Trophoblast cell (in vitro differentiated cells and primary cell): ENCODE results near the gene PPDPF.

Experiments used
- DNase-seq, 2 donors: peaks; one replicate each; pipeline ENCODE4 v3.0.0-alpha.2; 2016
- H2AFZ ChIP-seq: 2 replicates; pipeline ENCODE4 v1.6.1; 2013; ENCODE audit warnings: low read length, moderate library complexity, mild to moderate bottlenecking; ENCODE audit not compliant: insufficient read depth, poor library complexity
- H2AK5ac ChIP-seq: 2 replicates; pipeline ENCODE4 v1.6.1; 2013; ENCODE audit warnings: mild to moderate bottlenecking, low read length
- H2BK120ac ChIP-seq: 2 replicates; pipeline ENCODE4 v1.6.1; 2013; ENCODE audit warnings: low read length, mild to moderate bottlenecking, moderate library complexity; ENCODE audit not compliant: insufficient read depth, poor library complexity
- H2BK12ac ChIP-seq: 2 replicates; pipeline ENCODE4 v1.6.1; 2013; ENCODE audit warnings: mild to moderate bottlenecking, low read length, moderate library complexity
- H2BK5ac ChIP-seq: 2 replicates; pipeline ENCODE4 v1.6.1; 2013; ENCODE audit warnings: low read length, low read depth, moderate library complexity, mild to moderate bottlenecking; ENCODE audit not compliant: poor library complexity
- H3K14ac ChIP-seq: 2 replicates; pipeline ENCODE4 v1.6.1; 2013; ENCODE audit warnings: mild to moderate bottlenecking, low read length
- H3K18ac ChIP-seq: 2 replicates; pipeline ENCODE4 v1.6.1; 2013; ENCODE audit warnings: mild to moderate bottlenecking, low read length
- H3K23ac ChIP-seq: 2 replicates; pipeline ENCODE4 v1.6.1; 2013; ENCODE audit warnings: low read length
- H3K27ac ChIP-seq: 2 replicates; pipeline ENCODE4 v1.5.1; 2013; ENCODE audit warnings: low read depth, mild to moderate bottlenecking, inconsistent platforms, low read length, moderate library complexity
- H3K27me3 ChIP-seq: 2 replicates; pipeline ENCODE4 v1.6.1; 2013; ENCODE audit warnings: inconsistent platforms, mild to moderate bottlenecking, low read length, moderate library complexity; ENCODE audit not compliant: insufficient read depth
- H3K36me3 ChIP-seq, 2 experiments: 1 replicate in 1 of 2; 2 replicates in 1 of 2; pipeline ENCODE4 v1.6.1; 2013; ENCODE audit warnings: low read length in 2 of 2, mild to moderate bottlenecking in 2 of 2, moderate library complexity in 1 of 2; ENCODE audit not compliant: insufficient read depth in 2 of 2, control insufficient read depth in 1 of 2
- H3K4ac ChIP-seq: 2 replicates; pipeline ENCODE4 v1.6.1; 2013; ENCODE audit warnings: low read depth, mild to moderate bottlenecking, low read length, moderate library complexity
- H3K4me1 ChIP-seq, 2 experiments: 1 replicate in 1 of 2; 2 replicates in 1 of 2; pipeline ENCODE4 v1.6.1; 2013; ENCODE audit warnings: low read length in 2 of 2, mild to moderate bottlenecking in 2 of 2, moderate library complexity in 1 of 2; ENCODE audit not compliant: insufficient read depth in 2 of 2, control insufficient read depth in 1 of 2
- H3K4me2 ChIP-seq: 2 replicates; pipeline ENCODE4 v1.6.1; 2013; ENCODE audit warnings: inconsistent platforms, mild to moderate bottlenecking, low read length, moderate library complexity
- H3K4me3 ChIP-seq: 2 replicates; pipeline ENCODE4 v1.5.1; 2013; ENCODE audit warnings: mild to moderate bottlenecking, low read depth, low read length, inconsistent platforms
- H3K79me1 ChIP-seq: one replicate; pipeline ENCODE4 v1.6.1; 2013; ENCODE audit warnings: low read length
- H3K79me2 ChIP-seq: 2 replicates; pipeline ENCODE4 v1.6.1; 2013; ENCODE audit warnings: low read length, mild to moderate bottlenecking; ENCODE audit not compliant: control insufficient read depth, insufficient read depth, poor library complexity
- H3K9ac ChIP-seq: 2 replicates; pipeline ENCODE4 v1.6.1; 2013; ENCODE audit warnings: mild to moderate bottlenecking, low read length
- H3K9me3 ChIP-seq: 2 replicates; pipeline ENCODE4 v1.6.1; 2013; ENCODE audit warnings: low read depth, mild to moderate bottlenecking, control low read depth, inconsistent platforms, low read length; ENCODE audit not compliant: insufficient read depth
- H4K12ac ChIP-seq: 2 replicates; pipeline ENCODE4 v1.6.1; 2013; ENCODE audit warnings: low read depth, mild to moderate bottlenecking, low read length, moderate library complexity
- H4K8ac ChIP-seq: 2 replicates; pipeline ENCODE4 v1.6.1; 2013; ENCODE audit warnings: low read depth, mild to moderate bottlenecking, low read length, moderate library complexity
- H4K91ac ChIP-seq: one replicate; pipeline ENCODE4 v1.6.1; 2013; ENCODE audit warnings: low read depth, mild to moderate bottlenecking, low read length, moderate library complexity
- WGBS: extraction: QIAGEN DNeasy Blood & Tissue Kit; methylation state at CpG from one replicate; pipeline ENCODE4 v1.1.7; 2013; ENCODE audit warnings: missing lambda C conversion rate; ENCODE audit not compliant: insufficient read length, insufficient coverage; ENCODE audit errors: extremely low coverage; 5-methylcytosine and 5-hydroxymethylcytosine counted together

The PPDPF gene

DNA sequence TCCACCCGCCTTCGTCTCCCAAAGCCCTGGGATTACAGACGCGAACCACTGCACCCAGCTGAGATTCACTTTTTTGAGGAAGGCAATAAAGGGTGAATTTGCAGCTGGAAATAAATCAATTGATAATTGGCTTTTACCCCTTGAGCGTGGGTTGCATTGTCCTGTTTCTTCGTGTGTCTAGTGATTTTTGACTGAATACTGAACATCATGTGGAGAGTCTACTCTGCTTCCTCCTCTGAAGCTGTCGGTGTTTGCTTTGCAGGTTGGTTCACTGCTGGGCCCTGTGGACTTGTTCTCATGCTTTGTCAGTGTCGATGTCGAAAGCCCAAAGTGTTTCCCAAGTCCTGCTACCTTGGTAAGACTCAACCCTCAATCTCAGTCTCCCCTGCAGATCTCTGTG lies 15.9 kb upstream of the PPDPF start:
- no peak overlapping the region for H4K12ac ChIP-seq
- no CpG with 5 or more reads among the region's 9 CpGs for WGBS
- no peak overlapping the region for H3K4me3 ChIP-seq
- H2AK5ac ChIP-seq = no peak overlapping the region
- no peak overlapping the region for H4K91ac ChIP-seq
- H3K4me2 ChIP-seq = no peak overlapping the region
- no peak overlapping the region for H4K8ac ChIP-seq
- H3K27ac ChIP-seq = no peak overlapping the region
- H2BK12ac ChIP-seq = no peak overlapping the region
- H3K4ac ChIP-seq = no peak overlapping the region
- H3K79me1 ChIP-seq = no peaks in the 10 kb centered on the region
- H2BK120ac ChIP-seq = no peak overlapping the region
- H2AFZ ChIP-seq = no peak overlapping the region
- H3K4me1 ChIP-seq = no peaks in the 10 kb centered on the region
- no peak overlapping the region for H3K14ac ChIP-seq
- H3K23ac ChIP-seq = no peak overlapping the region
- no peaks in the 10 kb centered on the region for H3K79me2 ChIP-seq
- H3K27me3 ChIP-seq = no peaks in the 10 kb centered on the region
- no peak overlapping the region for H2BK5ac ChIP-seq
- DNase-seq = no peak
- H3K9ac ChIP-seq = no peak overlapping the region
- no peak overlapping the region for H3K18ac ChIP-seq
- peaks cover 14% of the 10 kb centered on the region for H3K9me3 ChIP-seq
- H3K36me3 ChIP-seq = no peaks in the 10 kb centered on the region

DNA sequence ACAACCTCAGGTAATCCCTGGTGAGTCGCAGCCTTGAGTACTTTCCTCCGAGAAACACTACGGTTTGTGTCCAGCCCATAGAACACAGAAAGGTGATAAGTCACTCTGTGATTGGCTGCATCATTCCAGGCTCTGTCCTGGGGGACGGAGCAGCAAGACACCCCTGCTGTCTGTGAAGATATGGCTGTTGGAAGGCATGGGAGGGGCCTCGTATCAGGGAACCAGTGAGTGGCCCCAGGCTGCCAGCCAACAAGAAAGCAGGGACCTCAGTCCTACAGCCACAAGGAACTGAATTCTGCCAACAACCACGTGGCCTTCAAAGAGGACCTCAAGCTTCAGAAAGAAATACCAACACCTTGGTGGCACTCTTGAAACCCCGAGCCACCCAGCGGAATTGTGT lies 15.3 kb upstream of the PPDPF start:
- Histone ChIP-seq H3K18ac (no peak overlapping the region), H4K12ac (no peak overlapping the region), H2BK12ac (no peak overlapping the region), H3K27ac (no peak overlapping the region), H3K9me3 (peaks cover 14% of the 10 kb centered on the region), H2AK5ac (no peak overlapping the region), H3K23ac (no peak overlapping the region), H4K91ac (no peak overlapping the region), H2BK120ac (no peak overlapping the region), H3K36me3 (no peaks in the 10 kb centered on the region), H3K27me3 (no peaks in the 10 kb centered on the region), H2AFZ (no peak overlapping the region), H3K14ac (no peak overlapping the region), H4K8ac (no peak overlapping the region), H3K9ac (no peak overlapping the region), H3K79me2 (no peaks in the 10 kb centered on the region), H3K4me1 (no peaks in the 10 kb centered on the region), H3K79me1 (no peaks in the 10 kb centered on the region), H2BK5ac (no peak overlapping the region), H3K4me2 (no peak overlapping the region), H3K4ac (no peak overlapping the region), H3K4me3 (no peak overlapping the region)
- no peak for DNase-seq
- WGBS = no CpG with 5 or more reads among the region's 8 CpGs

DNA sequence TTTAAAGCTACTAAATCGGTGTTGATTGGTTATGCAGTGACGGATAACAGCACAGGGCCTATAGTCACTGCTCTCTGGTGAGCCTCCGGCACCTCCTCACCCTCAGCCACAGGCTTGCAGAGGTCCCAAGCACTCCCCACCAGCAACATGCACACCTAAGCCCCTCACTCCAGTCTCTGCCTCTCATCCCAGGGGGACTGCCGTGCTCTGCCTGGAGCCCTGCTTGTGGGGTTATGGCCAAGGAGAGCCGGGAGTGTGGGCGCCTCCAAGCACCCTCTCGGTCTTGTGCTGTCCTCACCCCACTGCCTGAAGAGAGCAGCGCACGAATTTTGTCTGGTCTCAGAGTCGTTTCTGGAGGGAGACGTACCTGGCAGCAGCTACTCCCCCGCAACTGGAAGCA lies 14.8 kb upstream of the PPDPF start:
- WGBS = no CpG with 5 or more reads among the region's 12 CpGs
- Histone ChIP-seq H3K79me2 (no peaks in the 10 kb centered on the region), H3K27ac (no peak overlapping the region), H3K14ac (no peak overlapping the region), H3K4me2 (no peak overlapping the region), H3K9ac (no peak overlapping the region), H3K79me1 (no peaks in the 10 kb centered on the region), H3K27me3 (no peaks in the 10 kb centered on the region), H3K36me3 (no peaks in the 10 kb centered on the region), H3K23ac (no peak overlapping the region), H2AFZ (no peak overlapping the region), H3K4me3 (no peak overlapping the region), H2BK12ac (no peak overlapping the region), H4K91ac (no peak overlapping the region), H2BK120ac (no peak overlapping the region), H4K12ac (no peak overlapping the region), H3K4me1 (no peaks in the 10 kb centered on the region), H3K18ac (no peak overlapping the region), H3K4ac (no peak overlapping the region), H2AK5ac (no peak overlapping the region), H3K9me3 (peaks cover 14% of the 10 kb centered on the region), H2BK5ac (no peak overlapping the region), H4K8ac (no peak overlapping the region)
- DNase-seq = no peak

DNA sequence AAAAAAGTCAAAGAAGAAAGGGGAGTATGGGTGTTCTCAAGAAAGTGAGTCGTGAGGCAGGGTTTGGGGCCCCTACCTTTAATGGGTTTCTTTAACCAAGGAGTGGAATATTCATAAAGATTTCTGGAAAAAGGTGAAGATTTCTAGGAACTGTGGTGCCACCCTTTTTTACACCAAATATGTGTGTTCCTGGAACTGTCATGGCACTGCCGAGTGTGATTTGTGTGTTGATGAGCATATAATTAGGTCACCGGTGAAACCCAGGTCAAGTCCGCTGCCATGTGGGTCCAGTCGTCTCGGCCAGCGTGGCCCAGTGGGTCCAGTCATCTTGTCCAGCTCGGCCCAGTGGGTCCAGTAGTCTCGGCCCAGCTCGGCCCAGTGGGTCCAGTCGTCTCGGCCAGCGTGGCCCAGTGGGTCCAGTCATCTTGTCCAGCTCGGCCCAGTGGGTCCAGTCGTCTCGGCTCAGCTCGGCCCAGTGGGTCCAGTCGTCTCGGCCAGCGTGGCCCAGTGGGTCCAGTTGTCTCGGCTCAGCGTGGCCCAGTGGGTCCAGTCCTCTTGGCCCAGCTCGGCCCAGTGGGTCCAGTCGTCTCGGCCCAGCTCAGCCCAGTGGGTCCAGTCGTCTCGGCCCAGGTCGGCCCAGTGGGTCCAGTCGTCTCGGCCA lies 13.4 kb upstream of the PPDPF start:
- Histone ChIP-seq H2BK120ac (no peak overlapping the region), H3K4me2 (no peak overlapping the region), H4K91ac (no peak overlapping the region), H3K27ac (no peak overlapping the region), H4K8ac (no peak overlapping the region), H3K79me1 (no peaks in the 10 kb centered on the region), H3K4ac (no peak overlapping the region), H3K9me3 (peaks cover 12% of the 10 kb centered on the region), H2BK12ac (no peak overlapping the region), H3K23ac (no peak overlapping the region), H2AFZ (no peak overlapping the region), H2AK5ac (no peak overlapping the region), H4K12ac (no peak overlapping the region), H3K79me2 (no peaks in the 10 kb centered on the region), H2BK5ac (no peak overlapping the region), H3K9ac (no peak overlapping the region), H3K27me3 (no peaks in the 10 kb centered on the region), H3K4me1 (no peaks in the 10 kb centered on the region), H3K18ac (no peak overlapping the region), H3K4me3 (no peak overlapping the region), H3K14ac (no peak overlapping the region), H3K36me3 (no peaks in the 10 kb centered on the region)
- no peak for DNase-seq
- no CpG with 5 or more reads among the region's 30 CpGs for WGBS
